ENCODE results near the gene FCER2. TPM values are rescaled to one million over a fixed set of nuclear protein-coding genes. Genes with fewer than 3 reads are reported as not detected.

Gene FCER2
- total RNA-seq, 4 donors from 2014 or later = 0.28 TPM; not detected in 3

DNA sequence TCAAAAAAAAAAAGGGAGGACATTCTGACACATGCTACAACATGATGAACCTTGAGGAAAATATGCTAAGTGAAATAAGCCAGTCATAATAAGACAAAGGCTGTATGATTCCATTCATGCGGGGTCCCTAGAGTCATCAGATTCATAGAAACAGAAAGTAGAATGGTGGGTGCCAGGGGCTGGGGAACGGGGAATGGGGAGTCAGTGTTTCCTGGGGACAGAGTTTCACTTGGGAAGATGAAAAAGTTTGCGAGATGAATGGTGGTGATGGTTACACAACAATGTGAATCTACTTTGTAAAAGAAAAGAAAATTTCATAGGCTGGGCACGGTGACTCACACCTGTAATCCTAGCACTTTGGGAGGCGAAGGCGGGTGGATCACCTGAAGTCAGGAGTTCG, 36.1 kb upstream of the FCER2 start:
- H3K27me3 ChIP-seq = no peaks in the 10 kb centered on the region
- no peaks in the 10 kb centered on the region for H3K4me1 ChIP-seq
- H3K9me3 ChIP-seq = no peaks in the 10 kb centered on the region
- intact Hi-C loops (cut with DNase I; ENCODE audit: low total_unique reads) = no loop called here
- DNase-seq = no peak
- H3K36me3 ChIP-seq = no peaks in the 10 kb centered on the region
- no peak overlapping the region for H3K4me3 ChIP-seq
- no peak for TF ChIP-seq POLR2A (IDR thresholded peaks at IDR 0.05)
- TF ChIP-seq, protein P1, sequence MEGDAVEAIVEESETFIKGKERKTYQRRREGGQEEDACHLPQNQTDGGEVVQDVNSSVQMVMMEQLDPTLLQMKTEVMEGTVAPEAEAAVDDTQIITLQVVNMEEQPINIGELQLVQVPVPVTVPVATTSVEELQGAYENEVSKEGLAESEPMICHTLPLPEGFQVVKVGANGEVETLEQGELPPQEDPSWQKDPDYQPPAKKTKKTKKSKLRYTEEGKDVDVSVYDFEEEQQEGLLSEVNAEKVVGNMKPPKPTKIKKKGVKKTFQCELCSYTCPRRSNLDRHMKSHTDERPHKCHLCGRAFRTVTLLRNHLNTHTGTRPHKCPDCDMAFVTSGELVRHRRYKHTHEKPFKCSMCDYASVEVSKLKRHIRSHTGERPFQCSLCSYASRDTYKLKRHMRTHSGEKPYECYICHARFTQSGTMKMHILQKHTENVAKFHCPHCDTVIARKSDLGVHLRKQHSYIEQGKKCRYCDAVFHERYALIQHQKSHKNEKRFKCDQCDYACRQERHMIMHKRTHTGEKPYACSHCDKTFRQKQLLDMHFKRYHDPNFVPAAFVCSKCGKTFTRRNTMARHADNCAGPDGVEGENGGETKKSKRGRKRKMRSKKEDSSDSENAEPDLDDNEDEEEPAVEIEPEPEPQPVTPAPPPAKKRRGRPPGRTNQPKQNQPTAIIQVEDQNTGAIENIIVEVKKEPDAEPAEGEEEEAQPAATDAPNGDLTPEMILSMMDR (IDR thresholded peaks at IDR 0.05) = no peak
- no peak overlapping the region for H3K27ac ChIP-seq

DNA sequence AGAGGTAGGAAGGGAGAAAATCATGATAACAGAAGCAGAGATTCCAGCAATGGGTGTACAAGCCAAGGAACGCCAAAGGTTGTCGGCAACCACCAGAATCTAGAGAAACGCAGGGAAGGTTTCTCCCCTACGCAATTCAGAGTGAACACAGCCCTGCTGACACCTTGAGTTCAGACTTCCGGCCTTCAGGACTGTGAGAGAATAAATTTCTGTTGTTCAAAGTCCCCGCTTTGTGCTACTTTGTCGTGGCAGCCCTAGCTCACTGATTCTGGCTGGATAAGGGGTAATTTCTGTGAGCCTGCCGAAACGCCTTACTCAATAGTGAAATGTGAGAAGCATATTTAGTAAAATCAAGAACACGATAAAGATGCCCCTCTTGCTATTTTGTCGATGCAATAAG, 35.3 kb upstream of the FCER2 start:
- no peaks in the 10 kb centered on the region for H3K27me3 ChIP-seq

DNA sequence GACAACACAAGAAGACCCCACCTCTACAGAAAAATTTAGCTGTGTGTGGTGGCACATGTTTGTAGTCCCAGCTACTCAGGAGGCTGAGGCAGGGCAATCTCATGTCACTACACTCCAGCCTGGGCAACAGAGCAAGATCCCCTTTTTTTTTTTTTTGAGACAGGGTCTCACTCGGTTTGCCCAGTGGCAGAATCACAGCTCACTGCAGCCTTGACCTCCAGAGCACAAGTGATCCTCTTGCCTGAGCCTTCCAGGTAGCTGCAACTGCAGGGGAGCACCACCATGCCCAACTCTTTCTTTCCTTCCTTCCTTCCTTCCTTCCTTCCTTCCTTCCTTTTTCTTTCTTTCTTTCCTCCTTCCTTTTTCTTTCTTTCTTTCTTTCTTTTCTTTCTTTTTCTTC, 34.2 kb upstream of the FCER2 start:
- Histone ChIP-seq H3K27me3 (no peaks in the 10 kb centered on the region), H3K4me3 (no peak overlapping the region), H3K27ac (no peak overlapping the region), H3K36me3 (no peaks in the 10 kb centered on the region), H3K9me3 (no peaks in the 10 kb centered on the region), H3K4me1 (no peaks in the 10 kb centered on the region)
- intact Hi-C loops (cut with DNase I; ENCODE audit: low total_unique reads) = no loop called here
- DNase-seq = no peak
- TF ChIP-seq, protein P1 (IDR thresholded peaks at IDR 0.05) = no peak
- no peak for TF ChIP-seq POLR2A (IDR thresholded peaks at IDR 0.05)

More for the DNA sequence above, 35.3 kb upstream of the FCER2 start:
- DNase-seq = no peak
- Histone ChIP-seq H3K27ac (no peak overlapping the region), H3K36me3 (no peaks in the 10 kb centered on the region), H3K4me1 (no peaks in the 10 kb centered on the region), H3K4me3 (no peak overlapping the region), H3K9me3 (no peaks in the 10 kb centered on the region)
- intact Hi-C loops (cut with DNase I; ENCODE audit: low total_unique reads) = no loop called here
- TF ChIP-seq POLR2A (IDR thresholded peaks at IDR 0.05) = no peak
- TF ChIP-seq, protein P1 (IDR thresholded peaks at IDR 0.05) = no peak

DNA sequence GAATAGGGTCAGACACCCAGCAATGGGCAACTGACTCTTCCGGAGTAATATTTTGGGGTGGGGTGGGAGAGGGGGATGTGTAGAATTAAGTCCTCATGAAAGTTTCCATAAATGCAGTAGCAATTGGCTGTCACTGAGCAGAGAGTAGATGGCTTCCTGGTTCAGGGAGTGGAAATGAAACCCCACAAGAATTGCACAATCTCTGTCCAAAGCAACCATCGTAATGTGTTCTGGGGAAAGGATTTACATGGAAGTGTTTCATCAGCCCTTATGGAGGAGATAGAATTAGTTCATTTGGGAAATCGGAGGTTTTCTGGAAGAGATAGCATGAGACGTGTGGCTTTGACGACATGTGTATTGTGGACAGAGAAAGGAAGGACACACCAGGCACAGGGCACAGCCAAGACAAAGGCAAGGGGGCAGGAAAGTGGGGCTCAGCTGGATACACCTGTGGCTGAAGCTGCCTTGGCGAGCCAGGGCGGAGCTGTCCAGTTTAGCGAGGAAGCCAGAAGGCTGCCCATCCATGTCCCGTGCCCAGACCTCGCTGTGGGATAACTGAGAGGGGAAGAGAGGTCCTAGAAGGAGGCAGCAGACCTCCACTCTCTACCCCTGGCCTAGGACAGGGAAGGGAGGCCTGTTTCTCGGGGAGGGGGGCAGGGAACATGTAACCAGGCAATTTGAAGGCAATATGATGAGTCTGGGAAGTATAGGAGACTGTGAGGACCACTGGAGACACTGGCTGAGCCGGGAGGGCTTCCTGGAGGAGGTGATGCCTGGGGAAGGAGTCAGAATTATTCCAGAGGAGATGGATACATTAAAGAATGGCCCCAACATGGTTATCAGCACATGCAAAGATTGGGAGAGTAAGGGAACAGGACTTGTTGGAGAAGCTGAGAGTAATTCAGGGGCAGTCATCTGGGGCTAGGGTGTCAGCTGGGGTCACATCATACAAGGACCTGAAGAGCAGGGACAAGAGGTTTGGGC, 32.6 kb upstream of the FCER2 start:
- no peak for DNase-seq
- no peak overlapping the region for H3K27ac ChIP-seq
- no peak overlapping the region for H3K4me3 ChIP-seq
- H3K9me3 ChIP-seq = no peaks in the 10 kb centered on the region
- H3K4me1 ChIP-seq = no peaks in the 10 kb centered on the region
- intact Hi-C loops (cut with DNase I; ENCODE audit: low total_unique reads) = no loop called here
- no peak for TF ChIP-seq POLR2A (IDR thresholded peaks at IDR 0.05)
- TF ChIP-seq, protein P1 (IDR thresholded peaks at IDR 0.05) = no peak
- peaks cover 0 to 10% of the 10 kb centered on the region in 2 donors for H3K27me3 ChIP-seq
- H3K36me3 ChIP-seq = no peaks in the 10 kb centered on the region

DNA sequence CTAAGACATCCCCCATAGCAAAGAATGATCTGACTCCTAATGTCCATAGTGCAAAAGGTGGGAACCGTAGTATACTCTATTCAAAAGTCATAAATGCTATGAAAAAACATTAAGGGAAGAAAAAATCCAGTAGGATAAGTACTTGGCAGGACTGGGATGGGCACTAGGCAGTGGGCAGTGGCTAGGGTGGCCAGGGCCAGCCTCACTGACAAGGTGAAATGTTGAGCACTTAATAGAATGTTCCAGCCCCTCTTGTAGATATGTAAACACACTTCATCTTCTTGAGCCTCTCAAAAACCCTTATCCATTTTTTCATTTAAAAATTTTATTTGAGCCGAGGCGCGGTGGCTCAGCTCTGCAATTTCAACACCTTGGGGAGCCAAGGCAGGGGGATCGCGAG, 31.4 kb upstream of the FCER2 start:
- TF ChIP-seq, protein P1 (IDR thresholded peaks at IDR 0.05) = no peak
- TF ChIP-seq POLR2A (IDR thresholded peaks at IDR 0.05) = no peak
- Histone ChIP-seq H3K36me3 (no peaks in the 10 kb centered on the region), H3K9me3 (no peaks in the 10 kb centered on the region), H3K27me3 (peaks cover 0 to 10% of the 10 kb centered on the region in 2 donors), H3K4me3 (no peak overlapping the region), H3K27ac (no peak overlapping the region), H3K4me1 (no peaks in the 10 kb centered on the region)
- DNase-seq = no peak
- intact Hi-C loops (cut with DNase I; ENCODE audit: low total_unique reads) = no loop called here
